PC-3 (cell line): Measurements from ENCODE around the gene NUDT3. TPM values are rescaled to one million over a fixed set of nuclear protein-coding genes. Genes with fewer than 3 reads are reported as not detected.

ENCODE experiments used
- ATAC-seq: fragments of 200-7000 bp; cut with Tn5 transposase; 2 replicates; pipeline ENCODE4 v1.9.1; 2020; ENCODE audit warnings: mild to moderate bottlenecking, moderate library complexity
- BruUV-seq: library from RNA; stranded (reverse); fragments of 400-500 nt; replicated peaks from 2 replicates; lab custom pipeline; 2021; lab: Mats Ljungman, UMichigan
- CTCF ChIA-PET: fragments of 300-600 bp; sonication (Branson Sonifier 250); formaldehyde crosslinking; loops from one replicate; lab custom pipeline; 2022; ENCODE audit warnings: antibody characterized with exemption; lab: Charles Lee
- POLR2A ChIA-PET: fragments of 300-600 bp; sonication (Branson Sonifier 250); formaldehyde crosslinking; loops from one replicate; lab custom pipeline; 2022; ENCODE audit warnings: antibody characterized with exemption; ENCODE audit not compliant: unreplicated experiment; lab: Charles Lee
- DNase-seq: peaks from one replicate; pipeline ENCODE4 v3.0.0-alpha.2; 2015
- H2AFZ ChIP-seq: fragments of 300-600 bp; sonication (generic); 2 replicates; pipeline ENCODE4 v1.6.0; 2016; ENCODE audit warnings: antibody characterized with exemption, low read length
- H3F3A ChIP-seq: fragments of 300-600 bp; sonication (generic); one replicate; pipeline ENCODE4 v1.6.0; 2017; ENCODE audit warnings: antibody characterized with exemption, low read length, control low read depth, mild to moderate bottlenecking; ENCODE audit not compliant: unreplicated experiment
- H3K27ac ChIP-seq: fragments of 300-600 bp; sonication (generic); 2 replicates; pipeline ENCODE4 v1.5.1; 2016; ENCODE audit warnings: mild to moderate bottlenecking, low read length
- H3K27me3 ChIP-seq: fragments of 300-600 bp; sonication (generic); 2 replicates; pipeline ENCODE4 v1.6.1; 2016; ENCODE audit warnings: low read length, mixed read lengths
- H3K36me3 ChIP-seq: fragments of 300-600 bp; sonication (generic); 2 replicates; pipeline ENCODE4 v1.6.1; 2016; ENCODE audit warnings: low read depth, mixed run types, low read length, mixed read lengths
- H3K4me1 ChIP-seq: fragments of 300-600 bp; sonication (generic); 2 replicates; pipeline ENCODE4 v1.5.1; 2016; ENCODE audit warnings: low read length; ENCODE audit not compliant: insufficient read depth
- H3K4me2 ChIP-seq: fragments of 300-600 bp; sonication (generic); 2 replicates; pipeline ENCODE4 v1.6.0; 2016; ENCODE audit warnings: low read length
- H3K4me3 ChIP-seq: fragments of 300-600 bp; sonication (generic); 2 replicates; pipeline ENCODE4 v1.5.1; 2016; ENCODE audit warnings: mild to moderate bottlenecking, low read length, mixed read lengths
- H3K79me2 ChIP-seq: fragments of 300-600 bp; sonication (generic); 2 replicates; pipeline ENCODE4 v1.6.1; 2017; ENCODE audit warnings: low read length, mixed read lengths
- H3K9ac ChIP-seq: fragments of 300-600 bp; sonication (generic); 2 replicates; pipeline ENCODE4 v1.6.0; 2016; ENCODE audit warnings: mild to moderate bottlenecking, low read length
- H3K9me2 ChIP-seq: fragments of 300-600 bp; sonication (generic); replicated peaks from 2 replicates; pipeline ENCODE4 v1.6.1; 2016; ENCODE audit warnings: mixed run types, low read length, mixed read lengths
- H3K9me3 ChIP-seq: fragments of 300-600 bp; sonication (generic); 2 replicates; pipeline ENCODE4 v1.6.1; 2016; ENCODE audit warnings: low read length, mixed read lengths
- H4K20me1 ChIP-seq: fragments of 300-600 bp; sonication (generic); 2 replicates; pipeline ENCODE4 v1.6.1; 2016; ENCODE audit warnings: low read length, mixed read lengths
- EZH2 ChIP-seq: fragments of 300-600 bp; sonication (generic); IDR thresholded peaks from one replicate; pipeline ENCODE4 v1.6.1; 2017; ENCODE audit warnings: antibody characterized with exemption, mild to moderate bottlenecking, low read length; ENCODE audit not compliant: unreplicated experiment
- EZH2phosphoT487 ChIP-seq: fragments of 300-600 bp; sonication (generic); IDR thresholded peaks from 2 replicates; pipeline ENCODE4 v1.6.1; 2018; ENCODE audit warnings: mild to moderate bottlenecking, antibody characterized with exemption, low read length, borderline replicate concordance
- intact Hi-C: fragments of 100-400 bp; cut with micrococcal nuclease; formaldehyde crosslinking; loops from 2 replicates; pipeline ENCODE4 v1.9.0; 2023
- total RNA-seq: library from RNA; depleted of rRNA; stranded (reverse); fragments of >200 nt; gene quantifications from 2 replicates; pipeline ENCODE4 v1.2.3, GENCODE V29; 2014
- TF ChIP-seq, protein P1 (sequence below): fragments of 300-600 bp; sonication (generic); conservative IDR thresholded peaks from 2 replicates; pipeline ENCODE4 v1.5.1; 2017; ENCODE audit warnings: antibody characterized with exemption, low read depth, mild to moderate bottlenecking, low read length

Gene NUDT3
- total RNA-seq, 1 experiment from 2014 or later, result 24.6 TPM

DNA sequence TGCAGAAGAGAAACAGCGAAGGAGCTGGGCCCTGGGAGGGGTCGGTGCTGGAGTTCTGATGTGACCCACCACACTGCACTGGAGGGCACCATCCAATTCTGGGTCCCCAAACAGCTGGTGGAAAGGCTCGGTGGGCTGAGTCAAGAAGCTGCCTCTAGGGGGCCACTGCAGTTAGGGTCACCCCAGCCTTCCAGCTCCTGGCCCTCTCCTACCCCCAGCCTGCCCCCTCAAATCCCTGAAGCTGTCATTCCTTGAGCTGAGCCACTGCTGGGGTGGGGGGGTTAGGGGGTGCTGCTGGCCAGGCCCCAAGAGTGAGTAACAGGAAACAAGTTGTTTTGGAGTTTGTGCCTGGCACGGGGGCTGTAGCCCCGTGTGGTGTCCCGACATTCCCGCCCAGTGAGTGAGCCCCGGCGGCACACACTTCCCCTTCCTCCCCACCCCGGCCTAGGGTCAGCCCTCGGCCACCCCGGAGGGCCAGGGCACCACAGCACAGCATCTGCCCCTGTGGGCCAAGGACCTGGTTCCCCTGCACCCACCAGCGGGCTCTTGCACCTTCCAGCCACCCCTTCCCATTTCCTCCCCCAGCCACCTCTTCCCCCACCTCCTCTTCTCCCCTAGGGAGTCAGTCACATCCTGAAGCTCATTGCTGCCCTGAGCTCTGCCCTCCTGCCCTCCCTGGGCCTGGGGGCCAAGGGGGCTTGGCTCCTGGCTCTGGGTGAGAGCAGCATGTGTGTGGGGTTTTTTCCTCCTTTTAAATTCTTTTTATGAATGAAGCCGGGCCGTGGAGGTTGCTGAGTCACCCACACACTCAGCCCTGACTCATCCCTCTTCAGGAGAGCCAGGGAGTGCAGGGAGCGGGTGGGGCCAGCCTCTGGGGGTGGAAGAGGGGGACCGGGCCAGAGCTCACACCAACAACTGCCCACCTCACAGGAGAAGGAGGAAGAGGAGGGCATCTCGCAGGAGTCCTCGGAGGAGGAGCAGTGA, 148.3 kb downstream of the NUDT3 start:
- BruUV-seq, result no TSS peak
- H4K20me1 ChIP-seq, result peaks cover 37% of the 10 kb centered on the region
- peak overlapping the region; percentile 22 for H3K4me3 ChIP-seq
- H3K9me3 ChIP-seq, result no peaks in the 10 kb centered on the region
- H3K4me2 ChIP-seq, result peak overlapping the region; percentile 99
- intact Hi-C loops, result loop anchor here (1.0 kb wide), 1 partner anchor 48 kb away; no protein-coding TSS in a partner anchor
- POLR2A ChIA-PET, result interaction anchor here (0.6 to 0.8 kb wide), 7 partner anchors 48 to 1355 kb away, joined by 3 to 31 read pairs (median 5); no protein-coding TSS in a partner anchor
- peak overlapping the region; percentile 74 for H3K9ac ChIP-seq
- H3K36me3 ChIP-seq, result peaks cover 48% of the 10 kb centered on the region
- H3F3A ChIP-seq, result peaks cover 29% of the 10 kb centered on the region
- CTCF ChIA-PET, result interaction anchor here (0.6 to 0.9 kb wide), 2 partner anchors 171 to 966 kb away, joined by 3 to 10 read pairs; no protein-coding TSS in a partner anchor
- H3K9me2 ChIP-seq, result no peaks in the 10 kb centered on the region
- TF ChIP-seq EZH2phosphoT487, result peak; percentile 65; the same call in 1 of the 2 replicates
- no peak for TF ChIP-seq EZH2
- TF ChIP-seq, protein P1, sequence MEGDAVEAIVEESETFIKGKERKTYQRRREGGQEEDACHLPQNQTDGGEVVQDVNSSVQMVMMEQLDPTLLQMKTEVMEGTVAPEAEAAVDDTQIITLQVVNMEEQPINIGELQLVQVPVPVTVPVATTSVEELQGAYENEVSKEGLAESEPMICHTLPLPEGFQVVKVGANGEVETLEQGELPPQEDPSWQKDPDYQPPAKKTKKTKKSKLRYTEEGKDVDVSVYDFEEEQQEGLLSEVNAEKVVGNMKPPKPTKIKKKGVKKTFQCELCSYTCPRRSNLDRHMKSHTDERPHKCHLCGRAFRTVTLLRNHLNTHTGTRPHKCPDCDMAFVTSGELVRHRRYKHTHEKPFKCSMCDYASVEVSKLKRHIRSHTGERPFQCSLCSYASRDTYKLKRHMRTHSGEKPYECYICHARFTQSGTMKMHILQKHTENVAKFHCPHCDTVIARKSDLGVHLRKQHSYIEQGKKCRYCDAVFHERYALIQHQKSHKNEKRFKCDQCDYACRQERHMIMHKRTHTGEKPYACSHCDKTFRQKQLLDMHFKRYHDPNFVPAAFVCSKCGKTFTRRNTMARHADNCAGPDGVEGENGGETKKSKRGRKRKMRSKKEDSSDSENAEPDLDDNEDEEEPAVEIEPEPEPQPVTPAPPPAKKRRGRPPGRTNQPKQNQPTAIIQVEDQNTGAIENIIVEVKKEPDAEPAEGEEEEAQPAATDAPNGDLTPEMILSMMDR, result peak; percentile 45
- H3K27ac ChIP-seq, result peak overlapping the region; percentile 96
- DNase-seq (peak; percentile 97), ATAC-seq (peak; percentile 31)
- H3K79me2 ChIP-seq, result peaks cover 44% of the 10 kb centered on the region
- H2AFZ ChIP-seq, result no peak overlapping the region
- H3K4me1 ChIP-seq, result peaks cover 91% of the 10 kb centered on the region
- H3K27me3 ChIP-seq, result no peaks in the 10 kb centered on the region

DNA sequence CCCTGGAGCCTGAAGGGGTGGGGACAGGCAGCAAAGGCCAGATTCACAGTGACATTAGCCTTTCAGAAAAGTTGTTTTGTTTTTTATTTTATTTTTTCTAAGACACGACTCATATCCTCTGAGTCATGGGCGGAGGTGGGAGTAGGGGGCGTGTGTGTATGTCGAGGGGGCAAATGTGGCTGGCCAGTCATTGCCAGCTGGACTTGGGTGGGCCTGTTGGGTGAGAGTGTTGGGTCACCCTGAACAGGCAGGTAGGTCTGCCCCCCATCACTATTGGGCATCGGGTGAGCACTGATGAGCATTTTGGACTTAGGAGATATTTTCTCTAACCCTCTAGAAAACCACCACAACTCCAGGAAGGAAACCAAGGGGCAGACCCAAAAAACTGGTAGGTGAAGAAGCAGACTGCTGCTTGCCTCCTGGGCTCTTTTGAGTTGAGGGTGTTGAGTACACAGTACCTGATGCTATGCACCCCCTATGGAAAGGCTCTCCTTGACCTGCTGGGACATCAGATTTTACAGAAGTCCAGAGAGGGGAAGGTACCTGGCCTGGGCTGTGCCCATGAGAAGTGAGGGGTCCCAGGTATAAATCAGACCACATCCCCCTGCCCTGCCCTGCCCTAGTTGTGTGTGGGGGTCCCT, 149.2 kb downstream of the NUDT3 start:
- H3K27ac ChIP-seq, result peak overlapping the region; percentile 96
- CTCF ChIA-PET, result no interaction called here
- no peak overlapping the region for H2AFZ ChIP-seq
- peak overlapping the region; percentile 99 for H3K4me2 ChIP-seq
- peaks cover 47% of the 10 kb centered on the region for H4K20me1 ChIP-seq
- no peaks in the 10 kb centered on the region for H3K27me3 ChIP-seq
- H3F3A ChIP-seq, result peaks cover 38% of the 10 kb centered on the region
- peak; percentile 67 for DNase-seq
- TF ChIP-seq EZH2phosphoT487, result no peak
- TF ChIP-seq EZH2, result no peak
- TF ChIP-seq, protein P1, result no peak
- H3K9ac ChIP-seq, result peak overlapping the region; percentile 74
- intact Hi-C loops, result no loop called here
- ATAC-seq, result peak; percentile 3
- peaks cover 49% of the 10 kb centered on the region for H3K79me2 ChIP-seq
- H3K9me3 ChIP-seq, result no peaks in the 10 kb centered on the region
- H3K36me3 ChIP-seq, result peaks cover 57% of the 10 kb centered on the region
- POLR2A ChIA-PET, result interaction anchor here (0.6 to 0.7 kb wide), 4 partner anchors 47 to 1126 kb away, joined by 3 to 19 read pairs (median 5); no protein-coding TSS in a partner anchor
- peaks cover 96% of the 10 kb centered on the region for H3K4me1 ChIP-seq
- BruUV-seq, result no TSS peak
- H3K9me2 ChIP-seq, result no peaks in the 10 kb centered on the region
- peak overlapping the region; percentile 94 for H3K4me3 ChIP-seq
